Bronchial epithelial cell (primary cell): Measurements from ENCODE around the gene SOX2. TPM values are rescaled to one million over a fixed set of nuclear protein-coding genes. Genes with fewer than 3 reads are reported as not detected.

ENCODE experiments used
- DNase-seq: peaks from one replicate; pipeline ENCODE4 v3.0.0-alpha.2; 2010; ENCODE audit warnings: low read depth
- FAIRE-seq: peaks from 2 replicates; lab custom pipeline; 2011; peaks lifted over from hg19 to GRCh38; lab: Jason Lieb, UNC
- H3K27me3 ChIP-seq: 2 replicates; pipeline ENCODE4 v1.5.1; 2011; ENCODE audit warnings: low read length; ENCODE audit not compliant: control insufficient read depth, insufficient read depth
- H3K36me3 ChIP-seq: 2 replicates; pipeline ENCODE4 v1.5.1; 2011; ENCODE audit warnings: low read length; ENCODE audit not compliant: control insufficient read depth, insufficient read depth
- H3K4me3 ChIP-seq: 2 replicates; pipeline ENCODE4 v1.5.1; 2011; ENCODE audit warnings: mild to moderate bottlenecking, low read depth, low read length, control low read depth
- total RNA-seq: library from RNA; depleted of rRNA; stranded (reverse); fragments of >200 nt; gene quantifications from 2 replicates; pipeline ENCODE4 v1.2.1, GENCODE V29; 2014
- TF ChIP-seq, protein P1 (sequence below): IDR thresholded peaks from 2 replicates; pipeline ENCODE4 v1.5.1; 2011; ENCODE audit warnings: mild to moderate bottlenecking, moderate library complexity, low read length, control low read depth, inconsistent platforms; ENCODE audit not compliant: insufficient read depth, severe bottlenecking

The SOX2 gene
- total RNA-seq, 1 donor from 2014 or later = 4.5 TPM

DNA sequence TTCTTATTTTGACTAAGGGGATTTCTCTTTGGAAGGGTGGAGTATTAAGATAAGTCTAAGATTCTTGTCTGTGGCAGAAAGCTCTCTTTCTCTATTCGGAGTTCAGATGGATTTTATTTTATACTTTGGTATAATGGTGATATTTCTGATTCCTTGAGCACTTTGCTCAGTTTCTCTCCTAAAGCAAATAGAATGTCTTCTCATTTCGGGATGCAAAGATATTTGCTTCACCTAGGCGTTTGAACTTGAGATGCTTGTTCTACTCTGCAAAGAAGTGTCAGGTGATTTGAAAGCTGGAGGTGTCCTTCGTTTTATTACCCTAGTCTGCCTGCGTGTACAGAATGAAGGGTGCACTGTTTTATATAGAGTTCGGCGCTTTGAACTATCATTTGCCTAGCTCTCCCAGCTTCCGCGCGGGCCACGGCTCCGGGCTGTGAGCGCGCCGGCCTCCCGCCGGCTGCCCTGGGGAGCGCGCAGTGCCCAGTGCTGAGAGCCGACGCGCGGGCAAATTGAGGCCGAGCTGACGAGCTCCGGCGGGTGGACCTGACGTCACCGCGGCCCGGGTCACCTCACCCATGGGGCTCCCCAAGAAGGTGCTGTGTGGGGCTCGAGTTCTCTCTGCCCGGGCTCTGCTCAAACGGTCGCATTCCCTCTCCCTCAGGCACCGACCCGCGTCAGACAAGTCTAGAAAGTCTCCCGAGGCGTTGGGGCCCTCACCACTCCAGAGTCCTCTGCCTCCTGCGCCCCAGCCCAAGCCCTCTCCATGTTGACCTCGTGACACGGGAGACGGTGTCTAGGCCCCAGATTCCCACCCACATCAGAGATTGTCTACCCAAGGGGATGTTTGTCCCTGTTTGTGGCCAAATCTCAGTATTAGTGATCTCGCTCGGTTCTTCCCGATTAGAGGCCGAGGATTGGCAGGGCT lies 7.5 kb downstream of the SOX2 start:
- H3K27me3 ChIP-seq = no peaks in the 10 kb centered on the region
- no peaks in the 10 kb centered on the region for H3K36me3 ChIP-seq
- TF ChIP-seq, protein P1, sequence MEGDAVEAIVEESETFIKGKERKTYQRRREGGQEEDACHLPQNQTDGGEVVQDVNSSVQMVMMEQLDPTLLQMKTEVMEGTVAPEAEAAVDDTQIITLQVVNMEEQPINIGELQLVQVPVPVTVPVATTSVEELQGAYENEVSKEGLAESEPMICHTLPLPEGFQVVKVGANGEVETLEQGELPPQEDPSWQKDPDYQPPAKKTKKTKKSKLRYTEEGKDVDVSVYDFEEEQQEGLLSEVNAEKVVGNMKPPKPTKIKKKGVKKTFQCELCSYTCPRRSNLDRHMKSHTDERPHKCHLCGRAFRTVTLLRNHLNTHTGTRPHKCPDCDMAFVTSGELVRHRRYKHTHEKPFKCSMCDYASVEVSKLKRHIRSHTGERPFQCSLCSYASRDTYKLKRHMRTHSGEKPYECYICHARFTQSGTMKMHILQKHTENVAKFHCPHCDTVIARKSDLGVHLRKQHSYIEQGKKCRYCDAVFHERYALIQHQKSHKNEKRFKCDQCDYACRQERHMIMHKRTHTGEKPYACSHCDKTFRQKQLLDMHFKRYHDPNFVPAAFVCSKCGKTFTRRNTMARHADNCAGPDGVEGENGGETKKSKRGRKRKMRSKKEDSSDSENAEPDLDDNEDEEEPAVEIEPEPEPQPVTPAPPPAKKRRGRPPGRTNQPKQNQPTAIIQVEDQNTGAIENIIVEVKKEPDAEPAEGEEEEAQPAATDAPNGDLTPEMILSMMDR = no peak
- DNase-seq = peak; percentile 34
- FAIRE-seq = no peak
- H3K4me3 ChIP-seq = peak overlapping the region; percentile 30

DNA sequence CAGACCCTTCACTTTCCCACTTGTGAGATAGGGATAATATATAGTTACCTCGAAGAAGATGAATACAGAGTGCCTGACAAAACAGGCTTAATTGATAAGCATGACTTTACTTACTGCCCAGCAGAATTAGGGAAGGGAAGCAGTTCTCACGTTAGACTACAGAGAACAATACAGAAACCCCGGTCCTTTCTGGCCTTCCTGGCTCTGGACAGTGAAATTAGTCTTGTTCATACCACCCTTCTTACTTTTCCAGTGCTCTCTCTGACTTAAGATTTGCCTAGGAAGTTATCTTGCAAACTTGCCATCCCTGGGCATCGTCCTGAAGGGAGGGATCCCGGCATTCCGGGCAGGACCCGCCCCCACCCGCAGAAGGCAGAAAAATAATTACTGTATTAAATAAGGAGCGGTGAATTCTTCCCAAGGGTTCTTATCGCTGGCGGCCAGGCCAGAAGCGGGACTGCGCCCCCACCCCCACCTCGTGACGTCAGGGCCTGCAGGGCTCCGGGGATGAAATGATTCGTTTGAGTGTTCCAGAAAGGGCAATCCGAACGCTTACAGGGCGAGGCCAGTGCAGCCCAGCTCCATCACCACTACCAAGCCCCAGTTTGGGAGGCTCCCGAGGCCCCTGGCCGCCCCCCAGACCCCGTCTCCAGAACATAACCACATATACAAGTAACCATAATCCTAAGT lies 8.4 kb downstream of the SOX2 start:
- TF ChIP-seq, protein P1 = no peak
- no peaks in the 10 kb centered on the region for H3K36me3 ChIP-seq
- DNase-seq (peak; percentile 45), FAIRE-seq (no peak)
- peak overlapping the region; percentile 21 for H3K4me3 ChIP-seq
- H3K27me3 ChIP-seq = no peaks in the 10 kb centered on the region

DNA sequence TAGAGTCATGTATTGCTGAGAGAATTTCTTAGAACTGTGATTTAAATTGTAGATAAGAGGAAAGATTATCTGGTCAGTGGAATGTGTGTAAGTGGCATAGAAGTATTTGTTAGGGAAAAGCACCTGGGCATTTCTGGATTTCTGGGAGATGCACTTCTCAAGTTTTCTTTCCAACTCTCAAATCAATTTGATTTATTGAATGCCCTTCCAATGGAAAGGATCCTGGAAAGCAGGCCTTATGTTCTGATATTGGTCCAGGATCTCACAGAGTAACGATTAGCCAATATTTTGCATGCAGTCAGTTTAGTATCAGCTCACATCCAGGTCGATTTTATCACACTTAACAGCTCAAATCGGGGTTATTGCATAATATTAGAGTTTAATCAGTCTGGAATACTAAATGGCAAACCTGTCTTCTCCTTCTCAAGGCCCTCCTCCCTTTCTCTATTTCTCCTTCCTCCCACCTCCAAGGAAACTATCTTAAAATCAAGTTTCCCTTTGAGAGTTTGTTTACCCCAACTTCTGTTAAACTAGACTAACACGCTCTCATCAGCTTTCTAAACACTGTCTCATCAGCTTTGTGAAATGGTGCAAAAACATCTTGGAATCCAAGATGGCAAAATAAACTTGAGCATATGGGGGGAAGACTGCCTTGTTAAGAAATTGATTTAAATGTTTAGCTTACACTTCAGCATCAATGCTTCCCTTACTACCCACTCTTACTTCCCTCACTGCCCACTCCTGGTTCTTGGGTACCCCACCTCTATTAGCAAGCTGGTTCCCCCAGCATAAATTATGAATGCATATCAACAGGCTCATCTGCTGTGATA lies 9.5 kb downstream of the SOX2 start:
- Histone ChIP-seq H3K4me3 (no peak overlapping the region), H3K27me3 (no peaks in the 10 kb centered on the region), H3K36me3 (no peaks in the 10 kb centered on the region)
- DNase-seq (no peak), FAIRE-seq (no peak)
- TF ChIP-seq, protein P1 = no peak

DNA sequence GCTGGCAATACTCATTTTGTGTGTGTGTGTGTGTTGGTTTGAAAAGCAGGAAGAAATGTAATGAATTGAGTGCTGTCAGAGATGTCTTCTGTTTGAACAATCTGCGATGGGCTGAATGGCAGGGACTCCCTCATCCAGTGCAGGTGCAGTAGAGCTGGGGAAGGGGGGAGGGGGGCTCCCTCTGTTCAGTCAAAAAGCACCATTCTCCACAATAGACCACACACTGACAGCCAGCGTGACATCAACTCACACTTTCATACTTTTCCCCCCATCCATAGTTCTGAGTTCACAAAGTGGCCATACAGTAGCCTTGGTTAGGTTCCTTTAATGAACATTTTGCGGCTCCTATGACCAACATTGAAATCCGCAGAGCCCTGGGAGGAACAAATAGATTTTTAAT lies 10.4 kb downstream of the SOX2 start:
- TF ChIP-seq, protein P1 = no peak
- Histone ChIP-seq H3K36me3 (no peaks in the 10 kb centered on the region), H3K4me3 (no peak overlapping the region), H3K27me3 (no peaks in the 10 kb centered on the region)
- DNase-seq (no peak), FAIRE-seq (no peak)

DNA sequence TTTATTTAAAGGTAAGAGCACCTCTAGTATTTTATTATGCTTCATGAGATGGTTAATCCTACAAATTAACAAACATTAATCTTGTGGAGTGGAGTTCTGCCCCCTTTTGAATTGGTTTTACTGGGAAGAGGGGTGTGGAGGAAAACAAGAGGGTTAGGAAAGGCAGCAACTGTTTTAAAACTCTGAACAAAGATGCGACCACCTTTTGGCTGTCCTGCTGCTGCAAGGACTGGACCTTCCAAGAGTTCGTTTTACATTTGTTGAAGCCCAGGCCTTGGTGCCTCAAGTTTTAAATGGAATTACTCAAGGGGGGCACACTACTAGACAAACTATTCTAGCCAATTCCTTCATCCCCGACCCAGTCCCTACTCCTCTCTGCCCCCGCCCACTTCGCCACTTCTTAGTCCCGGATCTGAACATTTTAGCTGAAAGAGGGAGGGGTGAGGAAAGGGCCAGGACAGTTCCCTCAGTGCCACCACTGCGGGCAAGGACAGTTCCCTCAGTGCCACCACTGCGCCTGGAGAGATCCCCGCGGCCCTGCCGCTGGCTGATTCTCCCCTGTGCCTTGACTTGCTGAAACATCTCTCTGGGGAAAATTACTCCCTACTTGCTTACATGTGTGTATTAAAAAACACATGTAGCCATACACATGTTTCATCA lies 11.2 kb downstream of the SOX2 start:
- peaks cover 1% of the 10 kb centered on the region for H3K27me3 ChIP-seq
- no peaks in the 10 kb centered on the region for H3K36me3 ChIP-seq
- FAIRE-seq (no peak), DNase-seq (no peak)
- H3K4me3 ChIP-seq = no peak overlapping the region
- TF ChIP-seq, protein P1 = no peak
